ENCODE results near the gene CACNA2D4.

The CACNA2D4 gene

DNA sequence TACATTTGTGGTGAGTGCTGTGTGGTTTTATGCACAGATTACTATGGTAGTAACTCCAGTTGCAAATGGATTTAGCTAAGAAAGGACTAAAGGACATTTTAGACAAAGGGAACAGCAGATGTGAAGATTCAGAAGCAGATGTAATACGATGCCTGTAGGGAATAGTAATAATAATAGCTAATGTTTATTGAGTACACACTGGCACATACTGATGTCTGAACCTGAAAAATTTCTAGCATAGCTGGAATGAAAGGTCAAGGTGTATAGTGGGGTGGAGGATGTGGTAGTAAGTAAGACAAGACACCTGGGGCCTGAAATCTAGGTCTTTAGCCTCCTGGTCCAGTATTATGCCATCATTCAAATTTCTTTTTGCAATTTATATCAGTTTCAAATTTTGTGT is 152.3 kb downstream of the CACNA2D4 start:
- DNase-seq (ENCODE audit: low spot score): no peak
- Mint-ChIP-seq H3K9me3 (no peaks in the 10 kb centered on the region), H3K27me3 (ENCODE audit: low read depth) (no peaks in the 10 kb centered on the region), H3K4me3 (no peak overlapping the region), H3K4me1 (ENCODE audit: low read depth) (peaks cover 4% of the 10 kb centered on the region), H3K27ac (no peak overlapping the region), H3K36me3 (ENCODE audit: low read depth) (peaks cover 1% of the 10 kb centered on the region)

DNA sequence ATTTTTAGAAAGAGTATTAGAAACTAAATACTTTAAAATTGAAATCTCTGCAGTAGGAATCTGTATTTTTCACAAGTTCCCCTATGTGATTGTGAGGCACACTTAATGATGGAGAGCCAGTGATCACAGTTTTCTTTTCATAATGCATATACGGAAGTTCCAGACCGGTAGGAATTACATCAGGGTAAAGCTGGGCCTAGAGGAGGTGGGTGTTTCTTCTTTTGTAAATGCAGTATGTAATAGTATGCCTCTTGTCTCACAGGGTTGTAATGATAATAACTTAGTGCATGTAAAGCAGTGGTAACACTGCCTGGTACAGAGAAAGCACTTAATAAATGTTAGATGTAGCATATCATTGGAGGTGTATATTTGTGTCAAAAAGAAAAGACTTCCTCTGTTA is 155.3 kb downstream of the CACNA2D4 start:
- Mint-ChIP-seq H3K4me1 (ENCODE audit: low read depth) (peaks cover 5% of the 10 kb centered on the region), H3K36me3 (ENCODE audit: low read depth) (peaks cover 16% of the 10 kb centered on the region), H3K4me3 (no peak overlapping the region), H3K9me3 (no peaks in the 10 kb centered on the region), H3K27ac (no peak overlapping the region), H3K27me3 (ENCODE audit: low read depth) (no peaks in the 10 kb centered on the region)
- no peak for DNase-seq (ENCODE audit: low spot score)

DNA sequence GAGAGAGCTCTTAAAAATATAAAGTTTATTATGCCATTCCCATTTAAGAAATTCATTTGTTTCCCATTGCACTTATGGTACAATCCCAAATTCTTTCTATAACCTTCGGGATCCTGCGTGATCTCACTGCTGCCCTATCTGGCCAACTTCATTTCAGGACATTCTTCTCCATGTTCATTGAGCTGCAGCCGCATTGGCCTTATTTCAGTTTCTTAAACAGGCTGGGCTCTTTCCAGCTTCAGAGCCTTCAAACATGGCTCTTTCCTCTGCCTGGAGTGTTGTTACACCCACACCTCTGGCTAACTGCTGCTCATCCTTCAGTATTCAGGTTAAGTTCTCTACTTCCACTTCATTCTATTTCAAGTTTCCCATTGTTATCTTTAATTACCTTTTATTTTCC is 156.6 kb downstream of the CACNA2D4 start:
- no peak for DNase-seq (ENCODE audit: low spot score)
- no peak overlapping the region for H3K4me3 Mint-ChIP-seq
- H3K4me1 Mint-ChIP-seq (ENCODE audit: low read depth): peaks cover 2% of the 10 kb centered on the region
- H3K27ac Mint-ChIP-seq: no peak overlapping the region
- H3K9me3 Mint-ChIP-seq: no peaks in the 10 kb centered on the region
- no peaks in the 10 kb centered on the region for H3K27me3 Mint-ChIP-seq (ENCODE audit: low read depth)
- H3K36me3 Mint-ChIP-seq (ENCODE audit: low read depth): peaks cover 25% of the 10 kb centered on the region

DNA sequence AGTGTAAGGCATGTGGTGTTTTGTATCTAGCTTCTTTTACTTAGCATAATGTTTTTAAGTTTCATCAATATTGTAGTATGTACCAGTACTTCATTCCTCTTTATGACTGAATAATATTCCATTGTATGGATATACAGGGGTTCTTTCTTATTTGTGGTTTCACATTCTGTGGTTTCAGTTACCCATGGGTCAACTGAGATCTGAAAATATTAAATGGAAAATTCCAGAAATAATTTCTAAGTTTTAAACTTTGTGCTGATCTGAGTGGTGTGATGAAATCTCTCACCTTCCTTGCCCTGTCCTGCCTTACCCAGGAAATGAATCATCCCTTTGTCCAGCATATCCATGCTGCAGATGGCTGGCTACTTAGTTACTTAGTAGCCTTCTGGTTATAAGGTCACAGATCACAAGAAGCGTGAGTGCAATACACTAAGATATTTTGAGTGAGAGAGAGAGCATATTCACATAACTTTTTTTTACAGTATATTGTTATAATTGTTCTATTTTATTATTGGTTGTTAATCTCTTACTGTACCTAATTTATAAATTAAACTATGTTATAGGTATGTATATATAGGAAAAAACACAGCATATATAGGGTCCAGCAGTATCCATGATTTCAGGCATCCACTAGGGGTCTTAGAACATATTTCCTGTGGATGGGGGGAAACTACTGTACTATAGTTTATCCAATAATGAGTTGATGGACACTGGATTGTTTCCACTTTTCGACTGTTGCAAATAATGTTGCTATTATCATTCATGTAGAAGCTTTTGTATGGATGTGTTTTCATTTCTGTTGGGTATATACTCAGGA is 157.7 kb downstream of the CACNA2D4 start:
- DNase-seq (ENCODE audit: low spot score): no peak
- Mint-ChIP-seq H3K27me3 (ENCODE audit: low read depth) (no peaks in the 10 kb centered on the region), H3K27ac (no peak overlapping the region), H3K4me1 (ENCODE audit: low read depth) (peaks cover 4% of the 10 kb centered on the region), H3K36me3 (ENCODE audit: low read depth) (peaks cover 29% of the 10 kb centered on the region), H3K9me3 (no peaks in the 10 kb centered on the region), H3K4me3 (no peak overlapping the region)

DNA sequence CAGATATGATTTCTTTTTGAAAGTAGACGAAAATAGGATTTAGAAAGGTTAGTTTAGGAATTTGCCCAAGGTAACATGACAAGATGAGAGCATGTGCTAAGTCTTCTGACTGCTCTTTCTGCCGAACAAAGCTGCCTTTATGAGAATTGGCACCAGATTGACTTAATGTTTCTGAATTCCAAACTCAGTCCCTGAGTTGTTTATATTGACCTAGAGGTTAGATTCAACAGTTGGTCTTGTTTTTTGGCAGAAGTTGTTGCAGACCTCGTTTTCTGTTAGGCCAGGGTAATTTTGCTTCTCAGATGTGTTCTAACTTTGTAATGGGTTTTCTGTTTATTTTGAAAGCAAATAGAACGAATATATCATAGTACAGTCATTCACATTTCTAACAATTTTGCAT is 159.6 kb downstream of the CACNA2D4 start:
- H3K36me3 Mint-ChIP-seq (ENCODE audit: low read depth): peaks cover 37% of the 10 kb centered on the region
- H3K4me1 Mint-ChIP-seq (ENCODE audit: low read depth): peaks cover 4% of the 10 kb centered on the region
- no peak overlapping the region for H3K4me3 Mint-ChIP-seq
- no peak for DNase-seq (ENCODE audit: low spot score)
- H3K27me3 Mint-ChIP-seq (ENCODE audit: low read depth): no peaks in the 10 kb centered on the region
- H3K27ac Mint-ChIP-seq: no peak overlapping the region
- H3K9me3 Mint-ChIP-seq: no peaks in the 10 kb centered on the region

DNA sequence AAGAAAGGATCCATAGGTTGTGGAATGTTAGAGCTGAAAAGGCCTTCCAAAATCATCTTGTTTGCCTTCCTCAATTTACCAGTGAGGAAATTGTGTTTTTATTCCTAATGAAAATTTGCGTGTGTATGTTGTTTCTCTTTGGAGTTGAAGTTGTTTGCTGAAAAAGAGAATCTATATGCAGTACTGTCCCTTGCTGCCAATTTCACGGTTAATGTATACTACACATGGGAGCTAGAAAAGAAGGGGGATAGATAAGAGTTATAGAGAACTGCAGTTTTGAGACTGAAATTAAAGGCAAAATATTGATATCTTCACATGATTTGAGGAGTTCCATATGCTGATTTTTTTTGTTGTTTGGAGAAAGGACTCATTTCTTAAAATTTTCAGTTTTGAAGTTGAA is 160.1 kb downstream of the CACNA2D4 start:
- no peaks in the 10 kb centered on the region for H3K27me3 Mint-ChIP-seq (ENCODE audit: low read depth)
- no peaks in the 10 kb centered on the region for H3K9me3 Mint-ChIP-seq
- DNase-seq (ENCODE audit: low spot score): no peak
- no peak overlapping the region for H3K4me3 Mint-ChIP-seq
- no peak overlapping the region for H3K27ac Mint-ChIP-seq
- H3K36me3 Mint-ChIP-seq (ENCODE audit: low read depth): peaks cover 37% of the 10 kb centered on the region
- peaks cover 4% of the 10 kb centered on the region for H3K4me1 Mint-ChIP-seq (ENCODE audit: low read depth)

DNA sequence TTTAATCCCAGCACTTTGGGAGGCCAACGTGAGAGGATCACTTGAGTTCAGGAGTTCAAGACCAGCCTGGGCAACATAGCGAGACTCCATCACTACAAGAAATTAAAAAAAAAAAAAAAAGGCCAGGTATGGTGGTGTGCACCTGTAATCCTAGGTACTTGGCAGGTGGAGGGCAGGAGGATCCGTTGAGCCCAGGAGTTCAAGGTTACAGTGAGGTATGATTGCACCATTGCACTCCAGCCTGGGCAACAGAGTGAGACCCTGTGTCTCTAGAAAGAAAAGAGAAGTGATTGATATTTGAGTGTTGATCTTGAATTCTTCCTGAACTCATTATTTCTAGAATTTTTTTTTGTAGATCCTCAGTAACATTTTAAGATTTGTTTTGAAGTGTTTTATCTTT is 168.2 kb downstream of the CACNA2D4 start:
- H3K9me3 Mint-ChIP-seq: peaks cover 25% of the 10 kb centered on the region
- DNase-seq (ENCODE audit: low spot score): no peak
- H3K27ac Mint-ChIP-seq: no peak overlapping the region
- peaks cover 47% of the 10 kb centered on the region for H3K36me3 Mint-ChIP-seq (ENCODE audit: low read depth)
- H3K27me3 Mint-ChIP-seq (ENCODE audit: low read depth): no peaks in the 10 kb centered on the region
- no peak overlapping the region for H3K4me3 Mint-ChIP-seq
- H3K4me1 Mint-ChIP-seq (ENCODE audit: low read depth): peaks cover 3% of the 10 kb centered on the region

DNA sequence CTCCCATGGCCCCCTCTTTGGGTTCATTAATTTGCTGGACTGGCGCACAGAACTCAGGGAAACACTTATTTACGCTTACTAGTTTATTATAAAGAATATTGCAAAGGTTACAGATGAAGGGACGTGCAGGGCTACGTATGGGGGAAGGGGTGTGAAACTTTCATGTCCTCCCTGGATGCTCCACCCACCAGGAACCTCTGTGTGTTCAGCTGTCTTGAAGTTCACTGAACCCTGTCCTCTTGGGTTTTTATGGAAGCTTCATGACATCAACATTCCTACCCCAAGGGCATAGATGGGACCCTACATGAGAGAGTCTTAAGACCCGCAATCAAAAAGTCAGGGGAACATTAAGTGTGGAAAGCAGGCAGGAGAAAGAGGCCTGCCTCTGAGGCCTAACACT is 169.4 kb downstream of the CACNA2D4 start:
- Mint-ChIP-seq H3K36me3 (ENCODE audit: low read depth) (peaks cover 43% of the 10 kb centered on the region), H3K4me3 (no peak overlapping the region), H3K4me1 (ENCODE audit: low read depth) (peaks cover 3% of the 10 kb centered on the region), H3K27ac (no peak overlapping the region), H3K27me3 (ENCODE audit: low read depth) (no peaks in the 10 kb centered on the region), H3K9me3 (peaks cover 26% of the 10 kb centered on the region)
- no peak for DNase-seq (ENCODE audit: low spot score)

DNA sequence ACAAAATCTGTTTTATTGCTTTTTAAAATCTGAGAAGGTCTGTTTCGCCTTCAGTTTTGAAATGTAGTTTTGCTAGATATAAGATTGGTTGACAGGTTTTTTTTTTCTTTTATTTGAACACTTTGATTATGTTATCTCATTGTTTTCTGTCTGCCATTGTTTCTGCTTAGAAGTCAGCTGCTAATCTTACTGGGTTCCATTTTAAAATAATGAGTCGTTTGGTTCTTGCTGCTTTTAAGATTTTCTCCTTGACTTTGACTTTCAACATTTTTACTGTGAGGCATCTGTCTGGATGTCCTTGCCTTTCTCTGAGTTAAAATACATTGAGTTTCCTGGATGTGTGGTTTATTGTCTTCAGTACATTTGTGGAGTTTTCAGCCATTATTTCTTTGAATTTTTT is 170.8 kb downstream of the CACNA2D4 start:
- Mint-ChIP-seq H3K9me3 (peaks cover 26% of the 10 kb centered on the region), H3K4me3 (no peak overlapping the region), H3K36me3 (ENCODE audit: low read depth) (peaks cover 47% of the 10 kb centered on the region), H3K27ac (no peak overlapping the region), H3K27me3 (ENCODE audit: low read depth) (no peaks in the 10 kb centered on the region), H3K4me1 (ENCODE audit: low read depth) (peaks cover 3% of the 10 kb centered on the region)
- no peak for DNase-seq (ENCODE audit: low spot score)

DNA sequence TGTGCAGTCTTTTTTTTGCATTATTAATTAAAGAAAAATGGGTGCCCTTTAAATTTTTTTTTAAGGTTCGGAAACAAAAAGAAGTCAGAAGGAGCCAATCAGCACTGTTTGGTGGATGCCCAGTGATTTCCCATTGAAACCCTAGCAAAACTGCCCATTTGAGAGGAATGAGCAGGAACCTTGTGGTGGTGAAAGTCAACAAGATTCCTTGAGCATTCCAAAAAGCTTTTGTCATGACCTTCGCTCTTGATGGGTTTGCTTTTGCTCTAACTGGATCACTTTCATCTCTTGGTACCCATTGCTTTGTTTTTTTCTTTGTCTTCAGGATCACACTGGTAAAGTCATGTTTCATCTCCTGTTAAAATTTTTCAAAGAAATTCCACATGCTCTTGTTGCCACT is 173.5 kb downstream of the CACNA2D4 start:
- no peak for DNase-seq (ENCODE audit: low spot score)
- peaks cover 10% of the 10 kb centered on the region for H3K4me1 Mint-ChIP-seq (ENCODE audit: low read depth)
- H3K4me3 Mint-ChIP-seq: no peak overlapping the region
- H3K36me3 Mint-ChIP-seq (ENCODE audit: low read depth): peaks cover 49% of the 10 kb centered on the region
- H3K9me3 Mint-ChIP-seq: peaks cover 26% of the 10 kb centered on the region
- H3K27ac Mint-ChIP-seq: no peak overlapping the region
- H3K27me3 Mint-ChIP-seq (ENCODE audit: low read depth): no peaks in the 10 kb centered on the region

Measured in T-helper 2 cell treated with Interferon-gamma antibody and Interleukin-4, amounts not matched to agents 5 μg/mL and 100 μg/mL, for 36 hours (primary cell).